ENCODE measurements around the gene TTC1.

Gene TTC1

DNA sequence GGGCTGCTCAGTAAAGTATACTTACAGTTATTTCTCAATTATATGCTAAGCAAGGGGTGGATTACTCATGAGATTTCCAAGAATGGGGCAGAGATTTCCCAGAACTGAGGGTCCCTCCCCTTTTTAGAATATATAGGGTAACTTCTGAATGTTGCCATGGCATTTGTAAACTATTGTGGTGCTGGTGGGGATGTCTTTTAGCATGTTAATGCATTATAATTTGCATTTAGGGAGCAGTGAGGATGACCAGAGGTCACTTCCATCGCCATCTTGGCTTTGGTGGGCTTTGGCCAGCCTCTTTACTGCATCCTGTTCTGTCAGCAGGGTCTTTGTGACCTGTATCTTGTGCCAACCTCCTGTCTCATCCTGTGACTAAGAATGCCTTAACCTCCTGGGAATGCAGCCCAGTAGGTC, 35.5 kb downstream of the TTC1 start:
- no peaks in the 10 kb centered on the region for H3K9me3 ChIP-seq (ENCODE audit: control insufficient read depth, insufficient read depth, low read depth, low read length)
- peak overlapping the region; percentile 72 for H3K27ac ChIP-seq (ENCODE audit: low read depth, low read length)
- peaks cover 39% of the 10 kb centered on the region for H3K36me3 ChIP-seq (ENCODE audit: control insufficient read depth, insufficient read depth, low read length)
- H3K4me3 ChIP-seq (ENCODE audit: low read depth, low read length) = peak overlapping the region; percentile 35
- H3K9ac ChIP-seq (ENCODE audit: low read length) = no peak overlapping the region
- H3K27me3 ChIP-seq (ENCODE audit: control insufficient read depth, insufficient read depth, low read length) = no peaks in the 10 kb centered on the region
- peaks cover 40% of the 10 kb centered on the region for H3K4me1 ChIP-seq (ENCODE audit: control insufficient read depth, insufficient read depth, low read length)

DNA sequence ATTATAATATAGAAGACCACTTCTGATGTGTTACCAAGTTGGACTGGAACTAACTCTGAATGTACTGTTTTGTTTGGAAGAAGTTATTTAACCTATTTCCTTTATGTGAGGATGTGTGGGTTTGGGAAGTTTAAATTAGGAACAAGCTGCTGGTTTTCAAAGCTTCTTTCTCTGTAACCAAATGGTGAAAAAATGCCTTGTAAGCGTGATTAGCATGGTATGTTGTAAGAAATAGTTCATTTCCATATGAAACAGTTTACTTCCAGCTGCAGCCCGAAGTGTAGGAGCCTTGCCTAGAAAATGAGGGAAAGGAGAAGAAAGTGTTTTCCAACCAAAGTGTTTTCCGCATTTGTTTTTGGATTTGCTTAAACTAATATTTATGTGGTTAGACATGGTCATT, 36.0 kb downstream of the TTC1 start:
- peak overlapping the region; percentile 72 for H3K27ac ChIP-seq (ENCODE audit: low read depth, low read length)
- peak overlapping the region; percentile 35 for H3K4me3 ChIP-seq (ENCODE audit: low read depth, low read length)
- H3K4me1 ChIP-seq (ENCODE audit: control insufficient read depth, insufficient read depth, low read length) = peaks cover 40% of the 10 kb centered on the region
- no peak overlapping the region for H3K9ac ChIP-seq (ENCODE audit: low read length)
- H3K36me3 ChIP-seq (ENCODE audit: control insufficient read depth, insufficient read depth, low read length) = peaks cover 39% of the 10 kb centered on the region
- no peaks in the 10 kb centered on the region for H3K9me3 ChIP-seq (ENCODE audit: control insufficient read depth, insufficient read depth, low read depth, low read length)
- no peaks in the 10 kb centered on the region for H3K27me3 ChIP-seq (ENCODE audit: control insufficient read depth, insufficient read depth, low read length)

DNA sequence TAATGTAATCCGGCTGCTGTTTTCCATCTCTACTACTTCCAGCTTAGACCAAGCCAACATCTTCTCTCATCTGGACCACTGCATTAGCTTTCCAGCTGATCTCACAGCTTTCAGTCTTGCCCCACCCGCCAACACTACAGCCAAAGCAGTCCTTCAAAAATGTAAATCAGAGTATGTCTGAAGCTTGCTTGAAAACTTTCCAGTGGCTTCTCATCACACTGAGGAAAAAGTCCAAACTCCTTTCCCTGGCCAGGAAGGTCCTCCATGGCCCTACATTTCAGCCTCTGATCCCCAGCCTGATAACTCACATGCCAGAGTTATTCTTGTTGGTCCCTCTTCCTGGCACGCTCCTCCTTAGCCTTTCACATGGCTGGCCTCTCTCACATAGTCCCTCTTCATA, 38.5 kb downstream of the TTC1 start:
- no peak overlapping the region for H3K4me3 ChIP-seq (ENCODE audit: low read depth, low read length)
- no peak overlapping the region for H3K9ac ChIP-seq (ENCODE audit: low read length)
- H3K9me3 ChIP-seq (ENCODE audit: control insufficient read depth, insufficient read depth, low read depth, low read length) = no peaks in the 10 kb centered on the region
- H3K27me3 ChIP-seq (ENCODE audit: control insufficient read depth, insufficient read depth, low read length) = no peaks in the 10 kb centered on the region
- peaks cover 48% of the 10 kb centered on the region for H3K36me3 ChIP-seq (ENCODE audit: control insufficient read depth, insufficient read depth, low read length)
- H3K4me1 ChIP-seq (ENCODE audit: control insufficient read depth, insufficient read depth, low read length) = peaks cover 43% of the 10 kb centered on the region
- H3K27ac ChIP-seq (ENCODE audit: low read depth, low read length) = no peak overlapping the region

DNA sequence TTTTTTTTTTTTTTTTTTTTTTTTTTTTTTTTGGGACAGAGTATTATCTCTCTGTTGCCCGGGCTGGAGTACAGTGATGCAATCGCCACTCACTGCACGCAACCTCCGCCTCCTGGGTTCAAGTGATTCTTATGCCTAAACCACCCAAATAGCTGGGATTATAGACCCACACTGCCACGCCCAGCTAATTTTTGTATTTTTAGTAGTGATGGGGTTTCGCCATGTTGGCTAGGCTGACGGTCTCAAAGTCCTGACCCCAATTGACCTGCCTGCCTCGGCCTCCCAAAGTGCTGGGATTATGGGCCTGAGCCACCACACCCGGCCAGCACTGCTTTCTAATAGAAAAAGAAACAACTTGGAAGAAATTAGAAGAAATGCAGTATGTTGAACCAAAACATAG, 39.2 kb downstream of the TTC1 start:
- no peaks in the 10 kb centered on the region for H3K9me3 ChIP-seq (ENCODE audit: control insufficient read depth, insufficient read depth, low read depth, low read length)
- H3K4me3 ChIP-seq (ENCODE audit: low read depth, low read length) = no peak overlapping the region
- no peak overlapping the region for H3K27ac ChIP-seq (ENCODE audit: low read depth, low read length)
- no peaks in the 10 kb centered on the region for H3K27me3 ChIP-seq (ENCODE audit: control insufficient read depth, insufficient read depth, low read length)
- peaks cover 55% of the 10 kb centered on the region for H3K36me3 ChIP-seq (ENCODE audit: control insufficient read depth, insufficient read depth, low read length)
- peaks cover 36% of the 10 kb centered on the region for H3K4me1 ChIP-seq (ENCODE audit: control insufficient read depth, insufficient read depth, low read length)
- no peak overlapping the region for H3K9ac ChIP-seq (ENCODE audit: low read length)

DNA sequence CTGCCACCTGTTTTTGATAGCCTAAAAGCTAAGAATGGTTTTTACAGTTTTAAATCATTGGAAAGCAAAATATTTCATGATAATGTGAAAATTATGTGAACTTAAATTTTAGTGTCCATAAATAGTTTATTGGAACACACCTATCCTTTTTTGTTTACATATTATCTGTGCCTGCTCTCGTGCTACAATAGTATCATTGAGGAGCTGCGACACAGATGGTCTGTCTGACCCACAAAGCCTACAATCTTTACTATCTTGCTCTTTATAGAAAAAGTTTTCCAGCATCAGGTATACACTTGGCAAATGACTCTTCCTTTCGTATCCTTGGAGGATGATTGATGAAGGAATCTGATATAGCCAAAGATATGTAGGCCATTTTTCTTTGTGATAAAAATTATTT, 40.2 kb downstream of the TTC1 start:
- H3K36me3 ChIP-seq (ENCODE audit: control insufficient read depth, insufficient read depth, low read length) = peaks cover 62% of the 10 kb centered on the region
- no peak overlapping the region for H3K27ac ChIP-seq (ENCODE audit: low read depth, low read length)
- H3K27me3 ChIP-seq (ENCODE audit: control insufficient read depth, insufficient read depth, low read length) = no peaks in the 10 kb centered on the region
- H3K4me1 ChIP-seq (ENCODE audit: control insufficient read depth, insufficient read depth, low read length) = peaks cover 26% of the 10 kb centered on the region
- no peaks in the 10 kb centered on the region for H3K9me3 ChIP-seq (ENCODE audit: control insufficient read depth, insufficient read depth, low read depth, low read length)
- no peak overlapping the region for H3K4me3 ChIP-seq (ENCODE audit: low read depth, low read length)
- no peak overlapping the region for H3K9ac ChIP-seq (ENCODE audit: low read length)

DNA sequence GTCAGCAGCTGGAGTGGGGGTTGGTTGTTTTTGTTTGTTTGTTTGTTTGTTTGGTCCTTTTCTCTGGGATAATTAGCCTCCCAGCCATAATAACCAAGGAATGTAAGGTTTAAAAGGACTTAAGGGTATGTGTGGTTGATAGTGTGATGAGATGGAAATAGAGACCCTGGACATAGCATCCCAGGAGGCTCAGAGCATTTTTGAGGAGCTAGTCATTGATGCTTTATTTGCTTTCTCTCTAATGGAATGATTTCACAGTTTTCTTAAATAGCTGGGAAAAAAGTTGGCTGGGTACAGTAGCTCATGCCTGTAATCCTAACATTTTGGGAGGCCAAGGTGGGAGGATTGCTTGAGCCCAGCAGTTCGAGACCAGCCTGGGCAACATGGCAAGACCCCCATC, 45.1 kb downstream of the TTC1 start:
- H3K27me3 ChIP-seq (ENCODE audit: control insufficient read depth, insufficient read depth, low read length) = no peaks in the 10 kb centered on the region
- H3K27ac ChIP-seq (ENCODE audit: low read depth, low read length) = no peak overlapping the region
- H3K9me3 ChIP-seq (ENCODE audit: control insufficient read depth, insufficient read depth, low read depth, low read length) = no peaks in the 10 kb centered on the region
- no peak overlapping the region for H3K4me3 ChIP-seq (ENCODE audit: low read depth, low read length)
- no peak overlapping the region for H3K9ac ChIP-seq (ENCODE audit: low read length)
- H3K4me1 ChIP-seq (ENCODE audit: control insufficient read depth, insufficient read depth, low read length) = 0 out of 2 replicates have a peak, but pooled peaks cover 5% of the 10 kb centered on the region
- peaks cover 92% of the 10 kb centered on the region for H3K36me3 ChIP-seq (ENCODE audit: control insufficient read depth, insufficient read depth, low read length)

DNA sequence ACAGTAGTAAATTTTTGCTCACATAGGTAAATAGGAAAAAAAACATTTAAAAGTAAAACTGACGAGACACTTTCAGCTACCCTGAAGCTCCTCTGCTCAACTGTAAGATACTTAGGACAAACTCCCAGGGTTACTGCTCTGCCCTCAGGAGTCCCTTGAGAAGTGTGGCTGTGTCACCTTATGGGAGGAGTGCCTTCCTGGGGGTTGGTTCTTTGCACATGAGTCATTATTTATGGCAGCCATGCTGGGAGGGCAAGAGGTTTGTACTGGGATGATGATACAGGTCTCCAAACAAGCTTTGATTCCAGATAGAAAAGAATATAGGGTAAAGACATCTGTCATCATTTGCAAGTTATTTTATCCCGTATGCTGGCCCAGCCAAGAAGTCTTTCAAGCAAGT, 45.9 kb downstream of the TTC1 start:
- Histone ChIP-seq H3K27ac (ENCODE audit: low read depth, low read length) (no peak overlapping the region), H3K4me1 (ENCODE audit: control insufficient read depth, insufficient read depth, low read length) (0 out of 2 replicates have a peak, but pooled peaks cover 5% of the 10 kb centered on the region), H3K36me3 (ENCODE audit: control insufficient read depth, insufficient read depth, low read length) (peaks cover 92% of the 10 kb centered on the region), H3K4me3 (ENCODE audit: low read depth, low read length) (no peak overlapping the region), H3K9me3 (ENCODE audit: control insufficient read depth, insufficient read depth, low read depth, low read length) (no peaks in the 10 kb centered on the region), H3K9ac (ENCODE audit: low read length) (no peak overlapping the region), H3K27me3 (ENCODE audit: control insufficient read depth, insufficient read depth, low read length) (no peaks in the 10 kb centered on the region)

DNA sequence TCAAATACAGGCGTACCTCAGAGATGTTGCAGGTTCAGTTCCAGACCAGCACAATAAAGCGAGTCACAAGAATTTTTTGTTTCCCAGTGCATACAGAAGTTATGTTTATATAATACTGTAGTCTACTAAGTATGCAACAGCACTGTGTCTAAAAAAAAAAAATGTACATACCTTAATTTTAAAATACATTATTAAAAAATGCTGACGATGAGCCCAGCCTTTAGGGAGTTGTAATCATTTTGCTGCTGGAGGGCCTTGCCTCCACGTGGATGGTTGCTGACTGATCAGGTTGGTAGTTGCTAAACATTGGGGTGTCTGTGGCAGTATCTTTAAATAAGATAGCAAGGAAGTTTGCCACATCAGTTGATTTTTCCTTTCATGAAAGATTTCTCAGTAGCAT, 48.3 kb downstream of the TTC1 start:
- H3K36me3 ChIP-seq (ENCODE audit: control insufficient read depth, insufficient read depth, low read length) = peaks cover 93% of the 10 kb centered on the region
- H3K27me3 ChIP-seq (ENCODE audit: control insufficient read depth, insufficient read depth, low read length) = no peaks in the 10 kb centered on the region
- H3K4me1 ChIP-seq (ENCODE audit: control insufficient read depth, insufficient read depth, low read length) = no peaks in the 10 kb centered on the region
- H3K4me3 ChIP-seq (ENCODE audit: low read depth, low read length) = no peak overlapping the region
- H3K27ac ChIP-seq (ENCODE audit: low read depth, low read length) = no peak overlapping the region
- no peak overlapping the region for H3K9ac ChIP-seq (ENCODE audit: low read length)
- H3K9me3 ChIP-seq (ENCODE audit: control insufficient read depth, insufficient read depth, low read depth, low read length) = no peaks in the 10 kb centered on the region

DNA sequence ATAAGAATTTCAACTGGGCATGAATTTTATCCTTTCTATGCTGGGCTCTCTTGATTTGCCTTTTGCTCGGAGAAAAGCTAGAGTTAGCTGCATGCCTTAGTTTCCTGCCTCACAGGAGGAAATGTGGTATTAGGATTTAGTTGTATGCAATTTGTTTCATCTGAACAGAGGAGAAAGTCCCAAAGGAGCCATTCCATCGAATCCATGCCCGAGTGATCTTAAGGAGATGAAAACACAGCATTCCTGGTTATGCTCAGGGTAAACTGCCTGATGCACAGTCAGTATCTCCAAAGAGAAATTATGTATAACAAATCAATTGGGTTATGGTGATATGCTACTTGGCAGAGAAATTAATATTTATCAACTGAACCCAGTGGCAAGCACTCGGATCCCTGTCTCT, 51.1 kb downstream of the TTC1 start:
- peaks cover 83% of the 10 kb centered on the region for H3K36me3 ChIP-seq (ENCODE audit: control insufficient read depth, insufficient read depth, low read length)
- H3K4me3 ChIP-seq (ENCODE audit: low read depth, low read length) = no peak overlapping the region
- H3K27ac ChIP-seq (ENCODE audit: low read depth, low read length) = no peak overlapping the region
- H3K9me3 ChIP-seq (ENCODE audit: control insufficient read depth, insufficient read depth, low read depth, low read length) = no peaks in the 10 kb centered on the region
- no peak overlapping the region for H3K9ac ChIP-seq (ENCODE audit: low read length)
- H3K4me1 ChIP-seq (ENCODE audit: control insufficient read depth, insufficient read depth, low read length) = no peaks in the 10 kb centered on the region; the same call in 1 of the 2 replicates
- no peaks in the 10 kb centered on the region for H3K27me3 ChIP-seq (ENCODE audit: control insufficient read depth, insufficient read depth, low read length)

DNA sequence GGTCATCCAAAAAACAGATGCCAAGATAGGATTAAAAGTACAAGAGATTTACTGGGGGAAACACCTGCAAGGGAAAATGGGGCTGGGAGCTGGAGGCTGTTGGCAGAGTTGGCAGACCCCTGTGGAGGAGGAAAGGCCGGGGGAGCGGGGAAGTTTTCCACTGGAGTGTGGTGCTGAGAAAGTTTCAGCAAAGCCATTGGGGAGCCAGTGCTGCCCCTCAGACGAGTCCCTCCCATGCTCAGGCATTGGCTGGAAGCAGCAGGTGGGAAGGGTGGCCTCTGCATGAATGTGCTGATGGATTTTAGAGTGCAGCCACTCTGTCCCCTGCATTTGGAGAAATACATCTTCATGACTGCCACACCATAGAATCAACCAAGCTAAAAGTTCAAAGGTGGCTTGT, 52.8 kb downstream of the TTC1 start:
- Histone ChIP-seq H3K27ac (ENCODE audit: low read depth, low read length) (no peak overlapping the region), H3K4me1 (ENCODE audit: control insufficient read depth, insufficient read depth, low read length) (no peaks in the 10 kb centered on the region; the same call in 1 of the 2 replicates), H3K4me3 (ENCODE audit: low read depth, low read length) (no peak overlapping the region), H3K36me3 (ENCODE audit: control insufficient read depth, insufficient read depth, low read length) (peaks cover 76% of the 10 kb centered on the region), H3K27me3 (ENCODE audit: control insufficient read depth, insufficient read depth, low read length) (no peaks in the 10 kb centered on the region), H3K9ac (ENCODE audit: low read length) (no peak overlapping the region), H3K9me3 (ENCODE audit: control insufficient read depth, insufficient read depth, low read depth, low read length) (no peaks in the 10 kb centered on the region)

DNA sequence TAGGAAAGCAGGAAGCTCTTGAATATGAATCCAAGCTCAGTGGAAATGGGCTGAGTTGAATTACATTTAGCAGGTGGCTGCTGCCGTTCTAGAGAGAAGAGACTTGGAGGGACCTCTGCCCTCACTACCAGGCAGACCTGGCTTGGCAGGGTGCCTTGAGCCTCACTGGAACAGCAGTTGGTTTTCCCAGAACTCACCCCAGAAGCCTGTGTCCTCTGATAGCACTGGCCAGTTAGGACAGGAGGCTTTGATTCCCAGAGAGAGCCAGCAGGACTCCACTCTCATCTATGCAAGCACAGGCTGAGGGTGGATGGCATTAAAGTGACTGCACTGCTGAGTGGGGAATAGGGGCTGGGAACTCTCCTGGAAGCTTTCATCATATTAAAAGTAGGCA, 55.5 kb downstream of the TTC1 start:
- Histone ChIP-seq H3K27ac (ENCODE audit: low read depth, low read length) (no peak overlapping the region), H3K4me1 (ENCODE audit: control insufficient read depth, insufficient read depth, low read length) (peaks cover 6% of the 10 kb centered on the region), H3K36me3 (ENCODE audit: control insufficient read depth, insufficient read depth, low read length) (peaks cover 55% of the 10 kb centered on the region), H3K9ac (ENCODE audit: low read length) (no peak overlapping the region), H3K27me3 (ENCODE audit: control insufficient read depth, insufficient read depth, low read length) (no peaks in the 10 kb centered on the region), H3K4me3 (ENCODE audit: low read depth, low read length) (no peak overlapping the region), H3K9me3 (ENCODE audit: control insufficient read depth, insufficient read depth, low read depth, low read length) (no peaks in the 10 kb centered on the region)
